T-helper 17 cell (primary cell): Measurements from ENCODE around the gene KNDC1. TPM values are rescaled to one million over a fixed set of nuclear protein-coding genes. Genes with fewer than 3 reads are reported as not detected.
"Not testable (repeated sequence)": the region's sequence is repeated elsewhere in the genome, so short reads cannot be mapped to it uniquely, and the experiment has no call there.

Experiments used
- ATAC-seq: fragments of 150-1000 bp; cut with Tn5 transposase; 2 replicates; pipeline ENCODE4 v1.10.0; 2021; ENCODE audit warnings: mild to moderate bottlenecking, moderate library complexity
- DNase-seq, 3 donors: peaks; one replicate each; pipeline versions ENCODE4 v3.0.0 to v3.0.0-alpha.2; 2020 to 2021
- H3K9me3 ChIP-seq: one replicate; pipeline ENCODE4 v1.7.0; 2013; ENCODE audit warnings: low read length, mild to moderate bottlenecking; ENCODE audit not compliant: control insufficient read depth, poor library complexity, severe bottlenecking
- H3K27ac Mint-ChIP-seq: one replicate; pipeline ENCODE4 v1.8.0; 2022; ENCODE audit warnings: mild to moderate bottlenecking, moderate library complexity, mixed read lengths
- H3K27me3 Mint-ChIP-seq: one replicate; pipeline ENCODE4 v1.8.0; 2022; ENCODE audit warnings: mixed read lengths
- H3K36me3 Mint-ChIP-seq: one replicate; pipeline ENCODE4 v1.8.0; 2022; ENCODE audit warnings: low read depth, mixed read lengths
- H3K4me1 Mint-ChIP-seq: one replicate; pipeline ENCODE4 v1.8.0; 2022; ENCODE audit warnings: mild to moderate bottlenecking, mixed read lengths
- H3K4me3 Mint-ChIP-seq: one replicate; pipeline ENCODE4 v1.8.0; 2022; ENCODE audit warnings: mild to moderate bottlenecking, moderate library complexity, mixed read lengths
- total RNA-seq, 4 donors: library from RNA in 2 of 4; stranded (reverse) in 2 of 4; gene quantifications; one replicate each; pipeline ENCODE4 v1.2.3 and lab custom pipeline; 2022 to 2026

KNDC1 gene
- total RNA-seq, 2 donors from 2014 or later: 0.42 to 1.1 TPM

- H3K9me3 ChIP-seq: no peaks in the 10 kb centered on the region
- DNase-seq: peak in 1 of 3 donors; percentile 6
- H3K27me3 Mint-ChIP-seq: peaks cover 13% of the 10 kb centered on the region
- peaks cover 2% of the 10 kb centered on the region for H3K36me3 Mint-ChIP-seq
- no peak overlapping the region for H3K27ac Mint-ChIP-seq
- H3K4me1 Mint-ChIP-seq: peaks cover 2% of the 10 kb centered on the region
- no peak overlapping the region for H3K4me3 Mint-ChIP-seq
- no peak for ATAC-seq
These were observed 30.0 kb upstream of the KNDC1 start for GRCh38 chr10:133129859-133130495.

DNA sequence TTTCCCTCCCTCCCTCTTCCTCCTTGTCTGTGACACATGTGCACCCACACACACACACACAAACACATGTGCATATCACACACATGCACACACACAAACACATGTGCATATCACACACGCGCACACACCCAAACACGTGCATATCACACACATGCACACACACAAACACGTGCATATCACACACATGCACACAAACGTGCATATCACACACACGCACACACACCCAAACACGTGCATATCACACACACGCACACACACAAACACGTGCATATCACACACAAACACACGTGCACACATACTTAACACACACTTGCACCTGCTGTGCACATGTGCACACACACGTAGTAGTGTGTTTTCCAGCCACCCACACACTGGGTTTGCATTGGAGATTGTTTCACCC lies 29.4 kb upstream of the KNDC1 start:
- no peak overlapping the region for H3K27ac Mint-ChIP-seq
- no peak overlapping the region for H3K4me3 Mint-ChIP-seq
- ATAC-seq (no peak), DNase-seq (peak in 1 of 3 donors; percentile 0)
- peaks cover 7% of the 10 kb centered on the region for H3K27me3 Mint-ChIP-seq
- no peaks in the 10 kb centered on the region for H3K4me1 Mint-ChIP-seq
- H3K36me3 Mint-ChIP-seq: no peaks in the 10 kb centered on the region
- no peaks in the 10 kb centered on the region for H3K9me3 ChIP-seq

DNA sequence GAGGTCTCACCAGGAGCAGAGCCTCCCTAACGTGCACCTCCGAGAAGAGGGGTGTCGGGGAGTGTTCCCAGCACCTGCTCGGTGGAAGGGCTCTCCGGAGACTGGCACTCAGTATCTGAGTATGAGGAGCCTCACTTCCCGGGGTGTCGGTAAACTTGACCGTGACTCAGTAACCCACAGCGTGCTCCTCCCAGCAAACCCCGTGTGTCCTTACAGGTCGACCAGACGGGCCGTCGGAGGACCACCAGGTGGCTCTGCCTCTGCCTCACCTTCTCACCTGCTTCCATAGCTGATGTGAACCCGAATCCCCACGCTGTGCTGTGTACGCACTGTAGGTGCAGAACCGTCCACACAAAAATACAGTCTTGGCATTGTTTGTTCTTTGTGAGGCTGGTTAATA lies 29.0 kb upstream of the KNDC1 start:
- DNase-seq: no peak
- no peak overlapping the region for H3K4me3 Mint-ChIP-seq
- H3K27ac Mint-ChIP-seq: no peak overlapping the region
- peaks cover 3% of the 10 kb centered on the region for H3K27me3 Mint-ChIP-seq
- no peaks in the 10 kb centered on the region for H3K9me3 ChIP-seq
- H3K36me3 Mint-ChIP-seq: no peaks in the 10 kb centered on the region
- no peaks in the 10 kb centered on the region for H3K4me1 Mint-ChIP-seq
- ATAC-seq: no peak

GRCh38 chr10:133131734-133132472 lies 28.1 kb upstream of the KNDC1 start:
- H3K27ac Mint-ChIP-seq: no peak overlapping the region
- H3K9me3 ChIP-seq: no peaks in the 10 kb centered on the region
- ATAC-seq (no peak), DNase-seq (no peak)
- no peaks in the 10 kb centered on the region for H3K4me1 Mint-ChIP-seq
- H3K4me3 Mint-ChIP-seq: no peak overlapping the region
- H3K36me3 Mint-ChIP-seq: no peaks in the 10 kb centered on the region
- H3K27me3 Mint-ChIP-seq: no peaks in the 10 kb centered on the region

DNA sequence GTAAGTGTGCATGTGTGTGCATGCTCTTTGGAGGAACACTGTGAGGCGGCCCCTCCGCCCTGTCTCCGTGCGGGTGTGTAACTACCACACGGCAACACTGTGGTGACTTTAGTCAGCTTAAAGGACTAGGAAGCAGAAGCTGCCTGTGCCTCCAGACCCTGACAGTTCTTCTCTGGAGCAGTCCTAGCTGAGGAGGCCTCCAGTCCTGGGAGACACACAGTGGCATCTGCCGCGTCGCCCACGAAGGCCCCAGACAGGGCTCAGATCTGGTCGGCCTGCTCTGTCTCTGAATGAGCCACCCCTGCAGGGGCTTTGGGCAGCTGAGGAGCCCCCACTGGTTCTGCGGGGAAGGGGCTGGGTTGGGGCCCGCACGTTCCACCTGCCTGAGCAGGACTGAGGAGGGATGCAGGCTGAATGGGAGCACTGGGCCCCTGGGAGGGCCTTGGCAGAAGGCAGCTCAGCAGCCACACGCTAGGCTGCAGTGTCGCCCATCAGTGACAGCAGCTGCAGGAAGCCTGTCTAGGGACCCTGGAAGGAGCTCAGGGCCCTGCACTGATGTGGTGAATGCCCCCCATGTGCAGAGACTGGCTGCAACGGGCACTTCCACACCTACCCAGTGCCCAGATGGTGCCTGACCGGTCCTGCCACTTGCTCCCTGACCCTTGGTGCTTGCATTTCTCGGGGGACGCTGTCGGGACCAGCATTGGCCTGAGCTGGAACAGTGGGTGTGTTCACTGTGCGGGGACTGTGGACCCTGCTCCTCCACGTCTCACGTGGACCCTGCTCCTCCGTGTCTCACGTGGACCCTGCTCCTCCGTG lies 27.3 kb upstream of the KNDC1 start:
- H3K4me3 Mint-ChIP-seq: no peak overlapping the region
- no peak for ATAC-seq
- no peaks in the 10 kb centered on the region for H3K9me3 ChIP-seq
- H3K27me3 Mint-ChIP-seq: no peaks in the 10 kb centered on the region
- no peak overlapping the region for H3K27ac Mint-ChIP-seq
- no peaks in the 10 kb centered on the region for H3K36me3 Mint-ChIP-seq
- no peaks in the 10 kb centered on the region for H3K4me1 Mint-ChIP-seq
- DNase-seq: no peak

DNA sequence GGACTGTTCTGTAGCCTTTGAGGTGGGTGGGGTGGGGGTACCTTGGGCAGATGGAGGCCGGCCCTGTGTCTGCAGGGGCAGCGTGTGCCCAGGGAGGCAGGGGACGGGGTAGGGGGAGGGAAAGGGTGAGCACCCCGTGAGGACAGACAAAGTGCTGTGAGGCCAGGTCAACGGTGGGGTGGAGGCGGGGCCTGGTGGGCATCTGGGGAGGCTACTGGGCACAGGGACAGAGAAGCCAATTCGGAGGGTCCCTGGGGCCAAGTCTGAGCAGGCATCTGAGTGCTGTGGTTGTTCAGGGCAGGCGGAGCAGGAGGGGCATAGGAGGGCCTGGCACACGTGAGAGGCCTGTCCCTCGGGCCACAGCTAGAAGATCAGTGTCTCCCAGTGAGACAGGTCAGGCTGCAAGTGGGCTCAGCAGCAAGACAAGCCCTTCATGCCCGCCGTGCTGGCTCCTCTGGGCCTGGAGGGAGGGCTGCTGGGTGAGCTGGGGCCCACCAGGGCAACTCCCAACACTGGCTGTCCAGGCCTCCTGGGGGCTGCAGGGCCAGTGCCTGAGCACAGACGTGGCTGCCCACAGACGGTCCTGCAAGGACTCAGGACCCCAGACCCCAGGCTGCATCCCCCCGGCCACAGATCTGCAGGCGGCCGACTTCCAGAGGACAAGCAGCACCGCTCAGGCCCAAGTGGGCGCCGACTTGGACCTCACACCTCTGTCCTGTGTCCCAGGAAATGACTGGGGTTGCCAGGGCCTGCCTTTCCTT lies 26.4 kb upstream of the KNDC1 start:
- no peak overlapping the region for H3K27ac Mint-ChIP-seq
- no peaks in the 10 kb centered on the region for H3K9me3 ChIP-seq
- no peak overlapping the region for H3K4me3 Mint-ChIP-seq
- H3K36me3 Mint-ChIP-seq: no peaks in the 10 kb centered on the region
- no peaks in the 10 kb centered on the region for H3K27me3 Mint-ChIP-seq
- DNase-seq: no peak
- no peak for ATAC-seq
- no peaks in the 10 kb centered on the region for H3K4me1 Mint-ChIP-seq

- H3K36me3 Mint-ChIP-seq: no peaks in the 10 kb centered on the region
- H3K4me3 Mint-ChIP-seq: no peak overlapping the region
- ATAC-seq (no peak), DNase-seq (no peak)
- H3K27ac Mint-ChIP-seq: no peak overlapping the region
- H3K9me3 ChIP-seq: no peaks in the 10 kb centered on the region
- H3K4me1 Mint-ChIP-seq: no peaks in the 10 kb centered on the region
- no peaks in the 10 kb centered on the region for H3K27me3 Mint-ChIP-seq
These were observed 25.5 kb upstream of the KNDC1 start for GRCh38 chr10:133134411-133135115.

GRCh38 chr10:133135116-133135465 lies 24.9 kb upstream of the KNDC1 start:
- H3K9me3 ChIP-seq: no peaks in the 10 kb centered on the region
- H3K4me3 Mint-ChIP-seq: no peak overlapping the region
- H3K36me3 Mint-ChIP-seq: no peaks in the 10 kb centered on the region
- ATAC-seq: no peak
- H3K27ac Mint-ChIP-seq: no peak overlapping the region
- DNase-seq: no peak
- H3K4me1 Mint-ChIP-seq: no peaks in the 10 kb centered on the region
- H3K27me3 Mint-ChIP-seq: no peaks in the 10 kb centered on the region

DNA sequence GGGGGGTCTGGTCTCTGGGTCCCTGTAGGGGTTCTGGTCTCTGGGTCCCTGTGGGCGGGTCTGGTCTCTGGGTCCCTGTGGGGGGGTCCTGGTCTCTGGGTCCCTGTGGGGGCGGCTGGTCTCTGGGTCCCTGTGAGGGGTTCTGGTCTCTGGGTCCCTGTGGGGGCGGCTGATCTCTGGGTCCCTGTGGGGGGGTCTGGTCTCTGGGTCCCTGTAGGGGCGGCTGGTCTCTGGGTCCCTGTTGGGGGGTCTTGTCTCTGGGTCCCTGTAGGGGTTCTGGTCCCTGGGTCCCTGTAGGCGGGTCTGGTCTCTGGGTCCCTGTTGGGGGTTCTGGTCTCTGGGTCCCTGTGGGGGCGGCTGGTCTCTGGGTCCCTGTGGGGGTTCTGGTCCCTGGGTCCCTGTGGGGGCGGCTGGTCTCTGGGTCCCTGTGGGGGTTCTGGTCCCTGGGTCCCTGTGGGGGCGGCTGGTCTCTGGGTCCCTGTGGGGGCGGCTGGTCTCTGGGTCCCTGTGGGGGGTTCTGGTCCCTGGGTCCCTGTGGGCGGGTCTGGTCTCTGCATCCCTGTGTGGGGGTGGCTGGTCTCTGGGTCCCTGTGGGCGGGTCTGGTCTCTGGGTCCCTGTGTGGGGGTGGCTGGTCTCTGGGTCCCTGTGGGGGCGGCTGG lies 22.4 kb upstream of the KNDC1 start:
- not testable (repeated sequence) for H3K4me3 Mint-ChIP-seq

GRCh38 chr10:133139551-133140065 lies 20.4 kb upstream of the KNDC1 start:
- ATAC-seq (no peak), DNase-seq (no peak)
- peaks cover 9% of the 10 kb centered on the region for H3K4me1 Mint-ChIP-seq
- H3K27ac Mint-ChIP-seq: no peak overlapping the region
- H3K4me3 Mint-ChIP-seq: no peak overlapping the region
- H3K9me3 ChIP-seq: no peaks in the 10 kb centered on the region
- H3K27me3 Mint-ChIP-seq: peaks cover 11% of the 10 kb centered on the region
- no peaks in the 10 kb centered on the region for H3K36me3 Mint-ChIP-seq

More for the DNA sequence above, 22.4 kb upstream of the KNDC1 start:
- not testable (repeated sequence) for ATAC-seq, H3K36me3 Mint-ChIP-seq, H3K4me1 Mint-ChIP-seq, H3K27ac Mint-ChIP-seq, DNase-seq, H3K9me3 ChIP-seq, H3K27me3 Mint-ChIP-seq

- no peak for DNase-seq
- no peak overlapping the region for H3K4me3 Mint-ChIP-seq
- no peak for ATAC-seq
- peaks cover 21% of the 10 kb centered on the region for H3K27me3 Mint-ChIP-seq
- no peak overlapping the region for H3K27ac Mint-ChIP-seq
- H3K4me1 Mint-ChIP-seq: peaks cover 9% of the 10 kb centered on the region
- H3K9me3 ChIP-seq: no peaks in the 10 kb centered on the region
- H3K36me3 Mint-ChIP-seq: no peaks in the 10 kb centered on the region
These were observed 19.4 kb upstream of the KNDC1 start for GRCh38 chr10:133140417-133141143.
